GM12878 (cell line): Measurements from ENCODE around the gene LILRB2. TPM values are rescaled to one million over a fixed set of nuclear protein-coding genes. Genes with fewer than 3 reads are reported as not detected.

Source experiments
- ATAC-seq: fragments of 200-7000 bp; cut with Tn5 transposase; 3 replicates; pipeline ENCODE4 v1.9.1; 2020; ENCODE audit warnings: mild to moderate bottlenecking, moderate library complexity
- BruUV-seq: library from RNA; stranded (reverse); fragments of 400-500 nt; replicated peaks from 2 replicates; lab custom pipeline; 2021; lab: Mats Ljungman, UMichigan
- CTCF ChIA-PET: fragments of 300-600 bp; sonication (Branson Sonifier 250); formaldehyde crosslinking; extraction: SDS; loops from one replicate; lab custom pipeline; 2021; ENCODE audit warnings: inconsistent platforms; lab: Yijun Ruan, JAX
- POLR2A ChIA-PET: fragments of 350-600 bp; formaldehyde crosslinking; extraction: SDS; loops from one replicate; lab custom pipeline; 2021; ENCODE audit warnings: inconsistent platforms; lab: Charles Lee
- RAD21 ChIA-PET: fragments of 300-600 bp; sonication (Branson Sonifier 250); formaldehyde crosslinking; loops from one replicate; lab custom pipeline; 2023; ENCODE audit warnings: antibody characterized with exemption; ENCODE audit not compliant: unreplicated experiment; lab: Charles Lee
- SMC1A ChIA-PET: fragments of 300-600 bp; sonication (Branson Sonifier 250); formaldehyde crosslinking; loops from one replicate; lab custom pipeline; 2023; ENCODE audit not compliant: unreplicated experiment, uncharacterized antibody; lab: Charles Lee
- DNase-seq: peaks from one replicate; pipeline ENCODE4 v3.0.0-alpha.2; 2011; ENCODE audit warnings: low read depth, low spot score
- FAIRE-seq: peaks from 3 replicates; lab custom pipeline; 2011; peaks lifted over from hg19 to GRCh38; lab: Jason Lieb, UNC
- H2AFZ ChIP-seq: 2 replicates; pipeline ENCODE4 v1.6.0; 2011; ENCODE audit warnings: low read depth, low read length, control low read depth; ENCODE audit not compliant: control insufficient read depth
- H3K27ac ChIP-seq: 2 replicates; pipeline ENCODE4 v1.5.1; 2011; ENCODE audit warnings: control low read depth; ENCODE audit not compliant: control insufficient read depth, insufficient read depth
- H3K27me3 ChIP-seq, 2 experiments: replicated peaks in 1 of 2; 2 replicates each; pipeline versions ENCODE4 v1.6.0 to v1.6.1; 2011; ENCODE audit warnings: low read length in 1 of 2; ENCODE audit not compliant: control insufficient read depth in 2 of 2, insufficient read depth in 2 of 2
- H3K36me3 ChIP-seq, 2 experiments: 2 replicates each; pipeline ENCODE4 v1.5.1; 2011; ENCODE audit warnings: low read length in 1 of 2; ENCODE audit not compliant: control insufficient read depth in 2 of 2, insufficient read depth in 2 of 2
- H3K4me1 ChIP-seq: 2 replicates; pipeline ENCODE4 v1.6.1; 2011; ENCODE audit warnings: mild to moderate bottlenecking, low read length, moderate library complexity, mixed read lengths; ENCODE audit not compliant: control insufficient read depth, insufficient read depth
- H3K4me2 ChIP-seq: 2 replicates; pipeline ENCODE4 v1.6.0; 2011; ENCODE audit warnings: control low read depth; ENCODE audit not compliant: control insufficient read depth, insufficient read depth
- H3K4me3 ChIP-seq: fragments of 200-600 bp; sonication (generic); 2 replicates; pipeline ENCODE4 v1.5.1; 2016
- H3K79me2 ChIP-seq: 2 replicates; pipeline ENCODE4 v1.6.0; 2011; ENCODE audit warnings: low read length; ENCODE audit not compliant: control insufficient read depth, insufficient read depth
- H3K9ac ChIP-seq: 2 replicates; pipeline ENCODE4 v1.8.0; 2011; ENCODE audit warnings: low read length, control low read depth, mixed read lengths; ENCODE audit not compliant: control insufficient read depth, insufficient read depth
- H3K9me3 ChIP-seq: replicated peaks from 3 replicates; pipeline ENCODE4 v1.5.1; 2011; ENCODE audit warnings: mild to moderate bottlenecking, low read length; ENCODE audit not compliant: control insufficient read depth, insufficient read depth
- H4K20me1 ChIP-seq: 2 replicates; pipeline ENCODE4 v1.6.0; 2011; ENCODE audit not compliant: control insufficient read depth, insufficient read depth
- EED ChIP-seq: sonication (generic); IDR thresholded peaks from 2 replicates; pipeline ENCODE4 v1.6.1; 2016; ENCODE audit warnings: antibody characterized with exemption, low read depth
- ETV6 ChIP-seq, 2 experiments: fragments of 450-650 bp in 1 of 2; IDR thresholded peaks in 1 of 2; conservative IDR thresholded peaks in 1 of 2; 2 replicates each; pipeline ENCODE4 v1.6.1; 2014; ENCODE audit warnings: antibody characterized with exemption in 1 of 2, borderline replicate concordance in 1 of 2, low read depth in 1 of 2, mild to moderate bottlenecking in 1 of 2, moderate library complexity in 1 of 2
- EZH2 ChIP-seq: IDR thresholded peaks from 2 replicates; pipeline ENCODE4 v1.6.1; 2012; ENCODE audit warnings: low read depth, mild to moderate bottlenecking, control low read depth, inconsistent platforms, low read length, borderline replicate concordance; ENCODE audit not compliant: control insufficient read depth
- HCFC1 ChIP-seq: fragments of 150-350 bp; IDR thresholded peaks from 2 replicates; pipeline ENCODE4 v1.6.1; 2014; ENCODE audit warnings: low read length
- JUNB ChIP-seq: IDR thresholded peaks from 2 replicates; pipeline ENCODE4 v1.6.1; 2016; ENCODE audit warnings: antibody characterized with exemption, mild to moderate bottlenecking
- LARP7 ChIP-seq: fragments of 450-650 bp; IDR thresholded peaks from 2 replicates; pipeline ENCODE4 v1.6.1; 2017; ENCODE audit warnings: mild to moderate bottlenecking
- POLR2A ChIP-seq: IDR thresholded peaks from 2 replicates; pipeline ENCODE4 v1.6.1; 2011; ENCODE audit warnings: low read depth, mild to moderate bottlenecking, low read length
- SREBF1 ChIP-seq: IDR thresholded peaks from 2 replicates; pipeline ENCODE4 v1.6.1; 2012; ENCODE audit warnings: mild to moderate bottlenecking, low read length
- TCF12 ChIP-seq: IDR thresholded peaks from 2 replicates; pipeline ENCODE4 v1.6.1; 2011; ENCODE audit warnings: low read depth, mild to moderate bottlenecking, low read length
- TCF7 ChIP-seq: IDR thresholded peaks from 2 replicates; pipeline ENCODE4 v1.6.1; 2014; ENCODE audit warnings: antibody characterized with exemption, borderline replicate concordance
- YBX1 ChIP-seq: fragments of 450-650 bp; IDR thresholded peaks from 2 replicates; pipeline ENCODE4 v1.6.1; 2016; ENCODE audit warnings: antibody characterized with exemption
- ZZZ3 ChIP-seq: IDR thresholded peaks from 2 replicates; pipeline ENCODE4 v1.6.1; 2011; ENCODE audit warnings: low read depth; ENCODE audit not compliant: control insufficient read depth, insufficient read length
- WGBS: methylation state at CpG from one replicate; pipeline ENCODE4 v1.1.6; 2016; ENCODE audit warnings: low lambda C conversion rate; ENCODE audit not compliant: insufficient replicate concordance, insufficient coverage; ENCODE audit errors: missing lambda C conversion rate; 5-methylcytosine and 5-hydroxymethylcytosine counted together
- in situ Hi-C: fragments of 300-500 bp; cut with MboI; formaldehyde crosslinking; loops from 9 replicates; pipeline ENCODE4 v1.14.3; 2018; ENCODE audit warnings: mixed read lengths
- intact Hi-C: fragments of 100-400 bp; cut with micrococcal nuclease; formaldehyde crosslinking; loops from one replicate; pipeline ENCODE4 v1.14.2; 2022; ENCODE audit not compliant: unreplicated experiment
- polyA plus RNA-seq, 11 experiments: library from polyadenylated mRNA; depleted of rRNA in 4 of 11; unstranded in 6 of 11; stranded (reverse) in 5 of 11; fragments of >200 nt; fragmentation: Nextera tagmentation in 4 of 11; fragmentation: Illumina TruSeq in 1 of 11; extraction: Ambion mirVana in 4 of 11; extraction: Trizol in 1 of 11; gene quantifications; 1 replicate in 1 of 11; 2 replicates in 10 of 11; pipeline versions ENCODE4 v1.2.1 to v1.2.3, GENCODE V29; 2011 to 2016; ENCODE audit warnings: inconsistent platforms in 2 of 11, missing spikeins in 2 of 11, low read depth in 1 of 11
- total RNA-seq, 4 experiments: library from RNA; depleted of rRNA in 3 of 4; stranded (reverse); fragments of >200 nt in 3 of 4; fragmentation: Illumina TruSeq in 1 of 4; extraction: Trizol in 1 of 4; gene quantifications; 2 replicates each; pipeline versions ENCODE4 v1.2.1 to v1.2.3, GENCODE V29; 2013 to 2021
- TF ChIP-seq, protein P1 (sequence below): fragments of 450-650 bp; formaldehyde crosslinking; IDR thresholded peaks from 2 replicates; pipeline ENCODE4 v1.5.0; 2022; ENCODE audit warnings: mild to moderate bottlenecking, missing genetic modification characterization
- TF ChIP-seq, protein P2 (sequence below): fragments of 450-650 bp; IDR thresholded peaks from 2 replicates; pipeline ENCODE4 v1.6.1; 2016; ENCODE audit warnings: mild to moderate bottlenecking
- TF ChIP-seq, protein P3 (sequence below): IDR thresholded peaks from 2 replicates; pipeline ENCODE4 v1.6.1; 2012; ENCODE audit warnings: improper control_type of control experiment, low read depth, low read length; ENCODE audit not compliant: insufficient replicate concordance

The LILRB2 gene
- total and polyA plus RNA-seq, 10 of the 15 experiments (the other 5 are each of a cell fraction or from before 2014, with no cell fraction given) = 0.08 to 0.18 (median 0.15) TPM; not detected in 4

DNA sequence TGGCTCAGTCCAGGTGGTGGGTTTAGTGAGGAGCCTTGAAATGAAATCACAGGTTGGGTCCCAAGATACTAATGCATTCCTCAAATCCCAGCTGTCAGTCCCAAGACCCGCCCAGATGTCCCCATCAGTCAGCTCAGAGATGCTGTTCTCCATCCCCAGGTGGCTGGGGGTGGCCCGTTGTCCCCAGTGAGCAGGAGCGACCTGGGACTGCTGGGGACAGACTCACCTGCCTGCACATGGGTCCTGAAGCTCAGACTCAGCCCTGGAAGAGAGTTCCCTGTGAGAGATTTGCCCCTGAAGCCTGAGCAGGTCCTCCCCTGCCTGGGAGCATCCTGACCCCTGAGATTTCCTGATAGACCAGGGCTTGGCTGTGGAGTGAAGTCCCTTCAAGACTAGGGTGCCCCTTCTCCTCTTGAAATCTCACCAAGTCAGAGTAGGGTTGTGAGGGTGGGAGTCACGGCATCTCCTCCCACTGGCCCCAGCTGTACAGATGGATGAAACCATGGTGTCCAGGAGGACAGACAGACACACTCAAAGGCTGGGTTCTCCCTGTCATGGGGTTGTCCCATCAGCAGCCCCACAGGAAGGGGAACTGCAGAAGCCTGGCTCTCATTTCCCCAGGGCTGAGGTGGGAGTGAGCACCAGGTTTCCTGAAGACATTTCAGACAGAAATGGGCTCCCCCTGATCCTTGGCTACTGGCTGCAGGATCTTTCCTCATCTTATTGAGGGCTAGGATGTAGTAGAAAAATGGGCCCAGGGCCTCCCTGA, 17.6 kb upstream of the LILRB2 start:
- H2AFZ ChIP-seq = no peak overlapping the region
- H3K9ac ChIP-seq = no peak overlapping the region
- intact Hi-C loops (no loop called here), in situ Hi-C loops (loop anchor here (5.0 kb wide), 1 partner anchor 279 kb away; no protein-coding TSS in a partner anchor)
- CTCF ChIA-PET = interaction anchor here (0.9 kb wide), 1 partner anchor 33 kb away, joined by 6 read pairs; no protein-coding TSS in a partner anchor
- FAIRE-seq (no peak), DNase-seq (no peak), ATAC-seq (no peak)
- H4K20me1 ChIP-seq = no peaks in the 10 kb centered on the region
- 0% methylated on average over 4 of the region's 4 CpGs for WGBS
- no peaks in the 10 kb centered on the region for H3K36me3 ChIP-seq
- RAD21 ChIA-PET = no interaction called here
- no peak overlapping the region for H3K4me3 ChIP-seq
- no peaks in the 10 kb centered on the region for H3K9me3 ChIP-seq
- POLR2A ChIA-PET = no interaction called here
- H3K4me2 ChIP-seq = no peak overlapping the region
- no peaks in the 10 kb centered on the region for H3K4me1 ChIP-seq
- SMC1A ChIA-PET = no interaction called here
- H3K79me2 ChIP-seq = no peaks in the 10 kb centered on the region
- H3K27ac ChIP-seq = no peak overlapping the region
- BruUV-seq = no TSS peak
- peaks cover 0 to 4% of the 10 kb centered on the region in 2 experiments; a peak in 3 of 4 replicates for H3K27me3 ChIP-seq
- no peak for TF ChIP-seq ZZZ3
- TF ChIP-seq, protein P1, sequence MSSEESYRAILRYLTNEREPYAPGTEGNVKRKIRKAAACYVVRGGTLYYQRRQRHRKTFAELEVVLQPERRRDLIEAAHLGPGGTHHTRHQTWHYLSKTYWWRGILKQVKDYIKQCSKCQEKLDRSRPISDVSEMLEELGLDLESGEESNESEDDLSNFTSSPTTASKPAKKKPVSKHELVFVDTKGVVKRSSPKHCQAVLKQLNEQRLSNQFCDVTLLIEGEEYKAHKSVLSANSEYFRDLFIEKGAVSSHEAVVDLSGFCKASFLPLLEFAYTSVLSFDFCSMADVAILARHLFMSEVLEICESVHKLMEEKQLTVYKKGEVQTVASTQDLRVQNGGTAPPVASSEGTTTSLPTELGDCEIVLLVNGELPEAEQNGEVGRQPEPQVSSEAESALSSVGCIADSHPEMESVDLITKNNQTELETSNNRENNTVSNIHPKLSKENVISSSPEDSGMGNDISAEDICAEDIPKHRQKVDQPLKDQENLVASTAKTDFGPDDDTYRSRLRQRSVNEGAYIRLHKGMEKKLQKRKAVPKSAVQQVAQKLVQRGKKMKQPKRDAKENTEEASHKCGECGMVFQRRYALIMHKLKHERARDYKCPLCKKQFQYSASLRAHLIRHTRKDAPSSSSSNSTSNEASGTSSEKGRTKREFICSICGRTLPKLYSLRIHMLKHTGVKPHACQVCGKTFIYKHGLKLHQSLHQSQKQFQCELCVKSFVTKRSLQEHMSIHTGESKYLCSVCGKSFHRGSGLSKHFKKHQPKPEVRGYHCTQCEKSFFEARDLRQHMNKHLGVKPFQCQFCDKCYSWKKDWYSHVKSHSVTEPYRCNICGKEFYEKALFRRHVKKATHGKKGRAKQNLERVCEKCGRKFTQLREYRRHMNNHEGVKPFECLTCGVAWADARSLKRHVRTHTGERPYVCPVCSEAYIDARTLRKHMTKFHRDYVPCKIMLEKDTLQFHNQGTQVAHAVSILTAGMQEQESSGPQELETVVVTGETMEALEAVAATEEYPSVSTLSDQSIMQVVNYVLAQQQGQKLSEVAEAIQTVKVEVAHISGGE (CRISPR knock-in tag) = no peak
- TF ChIP-seq SREBF1 = no peak
- TF ChIP-seq EZH2 = no peak
- no peak for TF ChIP-seq TCF7
- TF ChIP-seq EED = no peak
- no peak for TF ChIP-seq LARP7
- TF ChIP-seq TCF12 = no peak
- TF ChIP-seq, protein P2, sequence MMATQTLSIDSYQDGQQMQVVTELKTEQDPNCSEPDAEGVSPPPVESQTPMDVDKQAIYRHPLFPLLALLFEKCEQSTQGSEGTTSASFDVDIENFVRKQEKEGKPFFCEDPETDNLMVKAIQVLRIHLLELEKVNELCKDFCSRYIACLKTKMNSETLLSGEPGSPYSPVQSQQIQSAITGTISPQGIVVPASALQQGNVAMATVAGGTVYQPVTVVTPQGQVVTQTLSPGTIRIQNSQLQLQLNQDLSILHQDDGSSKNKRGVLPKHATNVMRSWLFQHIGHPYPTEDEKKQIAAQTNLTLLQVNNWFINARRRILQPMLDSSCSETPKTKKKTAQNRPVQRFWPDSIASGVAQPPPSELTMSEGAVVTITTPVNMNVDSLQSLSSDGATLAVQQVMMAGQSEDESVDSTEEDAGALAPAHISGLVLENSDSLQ = no peak
- TF ChIP-seq ETV6 (conservative IDR thresholded peaks at IDR 0.05 in 1 of 2, IDR thresholded peaks at IDR 0.05 in 1 of 2; ENCODE audit: borderline replicate concordance in 1 of 2, low read depth in 1 of 2) = no peak
- TF ChIP-seq JUNB = no peak
- TF ChIP-seq, protein P3, sequence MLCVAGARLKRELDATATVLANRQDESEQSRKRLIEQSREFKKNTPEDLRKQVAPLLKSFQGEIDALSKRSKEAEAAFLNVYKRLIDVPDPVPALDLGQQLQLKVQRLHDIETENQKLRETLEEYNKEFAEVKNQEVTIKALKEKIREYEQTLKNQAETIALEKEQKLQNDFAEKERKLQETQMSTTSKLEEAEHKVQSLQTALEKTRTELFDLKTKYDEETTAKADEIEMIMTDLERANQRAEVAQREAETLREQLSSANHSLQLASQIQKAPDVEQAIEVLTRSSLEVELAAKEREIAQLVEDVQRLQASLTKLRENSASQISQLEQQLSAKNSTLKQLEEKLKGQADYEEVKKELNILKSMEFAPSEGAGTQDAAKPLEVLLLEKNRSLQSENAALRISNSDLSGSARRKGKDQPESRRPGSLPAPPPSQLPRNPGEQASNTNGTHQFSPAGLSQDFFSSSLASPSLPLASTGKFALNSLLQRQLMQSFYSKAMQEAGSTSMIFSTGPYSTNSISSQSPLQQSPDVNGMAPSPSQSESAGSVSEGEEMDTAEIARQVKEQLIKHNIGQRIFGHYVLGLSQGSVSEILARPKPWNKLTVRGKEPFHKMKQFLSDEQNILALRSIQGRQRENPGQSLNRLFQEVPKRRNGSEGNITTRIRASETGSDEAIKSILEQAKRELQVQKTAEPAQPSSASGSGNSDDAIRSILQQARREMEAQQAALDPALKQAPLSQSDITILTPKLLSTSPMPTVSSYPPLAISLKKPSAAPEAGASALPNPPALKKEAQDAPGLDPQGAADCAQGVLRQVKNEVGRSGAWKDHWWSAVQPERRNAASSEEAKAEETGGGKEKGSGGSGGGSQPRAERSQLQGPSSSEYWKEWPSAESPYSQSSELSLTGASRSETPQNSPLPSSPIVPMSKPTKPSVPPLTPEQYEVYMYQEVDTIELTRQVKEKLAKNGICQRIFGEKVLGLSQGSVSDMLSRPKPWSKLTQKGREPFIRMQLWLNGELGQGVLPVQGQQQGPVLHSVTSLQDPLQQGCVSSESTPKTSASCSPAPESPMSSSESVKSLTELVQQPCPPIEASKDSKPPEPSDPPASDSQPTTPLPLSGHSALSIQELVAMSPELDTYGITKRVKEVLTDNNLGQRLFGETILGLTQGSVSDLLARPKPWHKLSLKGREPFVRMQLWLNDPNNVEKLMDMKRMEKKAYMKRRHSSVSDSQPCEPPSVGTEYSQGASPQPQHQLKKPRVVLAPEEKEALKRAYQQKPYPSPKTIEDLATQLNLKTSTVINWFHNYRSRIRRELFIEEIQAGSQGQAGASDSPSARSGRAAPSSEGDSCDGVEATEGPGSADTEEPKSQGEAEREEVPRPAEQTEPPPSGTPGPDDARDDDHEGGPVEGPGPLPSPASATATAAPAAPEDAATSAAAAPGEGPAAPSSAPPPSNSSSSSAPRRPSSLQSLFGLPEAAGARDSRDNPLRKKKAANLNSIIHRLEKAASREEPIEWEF = no peak
- no peak for TF ChIP-seq YBX1
- no peak for TF ChIP-seq HCFC1
- TF ChIP-seq POLR2A = no peak
